Pancreas (tissue), 10 donors: ENCODE results near the gene SYTL3. TPM values are rescaled to one million over a fixed set of nuclear protein-coding genes. Genes with fewer than 3 reads are reported as not detected.

ENCODE experiments used
- ATAC-seq, 4 donors: fragments of 200-7000 bp; cut with Tn5 transposase; one replicate each; pipeline versions ENCODE4 v1.8.0 to v1.9.1; 2020; ENCODE audit warnings: mild to moderate bottlenecking in 4 of 4, moderate library complexity in 4 of 4
- DNase-seq, 6 donors: peaks; one replicate each; pipeline ENCODE4 v3.0.0-alpha.2; 2020
- FAIRE-seq: peaks from 2 replicates; lab custom pipeline; 2012; peaks lifted over from hg19 to GRCh38; lab: Jason Lieb, UNC
- H3K27ac ChIP-seq, 4 donors: fragments of 200-600 bp; sonication (generic); 1 replicate in 3 of 4; 2 replicates in 1 of 4; pipeline versions ENCODE4 v1.5.0 to v1.8.0; 2020
- H3K27me3 ChIP-seq, 4 donors: fragments of 200-600 bp; one replicate each; pipeline ENCODE4 v1.8.0; 2021
- H3K36me3 ChIP-seq, 3 donors: fragments of 200-600 bp; sonication (generic) in 1 of 3; one replicate each; pipeline versions ENCODE4 v1.5.0 to v1.8.0; 2020 to 2021
- H3K4me1 ChIP-seq, 3 donors: fragments of 200-600 bp; one replicate each; pipeline ENCODE4 v1.8.0; 2021
- H3K4me3 ChIP-seq, 4 donors: fragments of 200-600 bp; sonication (generic) in 2 of 4; one replicate each; pipeline versions ENCODE4 v1.5.0 to v1.8.0; 2020 to 2021
- H3K9me3 ChIP-seq, 4 donors: fragments of 200-600 bp; one replicate each; pipeline ENCODE4 v1.8.0; 2021
- CTCF ChIP-seq, 4 donors: fragments of 200-600 bp; sonication (generic) in 3 of 4; IDR thresholded peaks; one replicate each; pipeline versions ENCODE4 v1.5.0 to v1.8.0; 2021; ENCODE audit warnings: antibody characterized with exemption in 4 of 4
- WGBS, 2 donors: extraction: QIAGEN DNeasy Blood & Tissue Kit; methylation state at CpG; one replicate each; pipeline ENCODE4 v1.1.7; 2013; 5-methylcytosine and 5-hydroxymethylcytosine counted together
- intact Hi-C, 3 donors: fragments of 100-400 bp; cut with DNase I; formaldehyde crosslinking; loops; one replicate each; pipeline versions ENCODE4 v1.11.1 to v1.14.2; 2022
- polyA plus RNA-seq, 2 donors: library from polyadenylated mRNA; stranded (reverse); fragments of 200-250 nt; gene quantifications; one replicate each; pipeline ENCODE4 v1.2.3, GENCODE V29; 2013
- total RNA-seq, 6 donors: library from RNA; stranded (reverse); fragmentation: NEBNext Ultra II Directional in 4 of 6; extraction: Animal tissue kit (Norgen Biotek cat#: 25700) in 4 of 6; gene quantifications; one replicate each; pipeline versions ENCODE4 v1.2.1 to v1.2.4, GENCODE V29; 2021 to 2023
- donor health status: healthy with polysubstance abuse.
- donor health status: DM: no; HTN: no; CAD: no; lungs with moderate emphysema.
- donor health status: DM: no; HTN: no; CAD: no.
- donor health status: control.
- donor health status: control.
- donor health status: Bipolar disorder and iron deficiency.
- donor health status: DM: yes; HTN: yes; CAD: no.
- donor health status: DM: no; HTN: no; CAD: no.
- donor health status: DM: no; HTN: no; CAD: no.
- donor health status: DM: yes; HTN: yes; CAD: no.

SYTL3 gene
- total and polyA plus RNA-seq, 8 donors: 0.28 to 1.9 (median 0.83) TPM

- WGBS, 2 donors: 68% methylated on average over 12 of the region's 12 CpGs
- no peak for FAIRE-seq
- intact Hi-C loops: no loop called here
Observed at GRCh38 chr6:158762787-158763433, 113.1 kb downstream of the SYTL3 start.

GRCh38 chr6:158763434-158764182 is 113.8 kb downstream of the SYTL3 start:
- no peak overlapping the region for H3K4me3 ChIP-seq
- H3K9me3 ChIP-seq: no peaks in the 10 kb centered on the region
- ATAC-seq (peak in 1 of 4 donors; percentile 26), FAIRE-seq (no peak), DNase-seq (no peak)
- WGBS, 2 donors: 63 to 65% methylated on average over 11 of the region's 11 CpGs
- no peaks in the 10 kb centered on the region for H3K27me3 ChIP-seq
- H3K27ac ChIP-seq: no peak overlapping the region
- peaks cover 5 to 35% (median 26%) of the 10 kb centered on the region in 3 donors for H3K36me3 ChIP-seq
- intact Hi-C loops: no loop called here
- H3K4me1 ChIP-seq: no peaks in the 10 kb centered on the region
- TF ChIP-seq CTCF (IDR thresholded peaks at IDR 0.05): no peak

More at GRCh38 chr6:158762787-158763433, 113.1 kb downstream of the SYTL3 start:
- peaks cover 5 to 28% (median 19%) of the 10 kb centered on the region in 3 donors for H3K36me3 ChIP-seq
- ATAC-seq (peak in 1 of 4 donors; percentile 22), DNase-seq (no peak)
- H3K9me3 ChIP-seq: no peaks in the 10 kb centered on the region
- H3K4me3 ChIP-seq: no peak overlapping the region
- H3K27me3 ChIP-seq: no peaks in the 10 kb centered on the region
- no peaks in the 10 kb centered on the region for H3K4me1 ChIP-seq
- no peak for TF ChIP-seq CTCF (IDR thresholded peaks at IDR 0.05)
- H3K27ac ChIP-seq: no peak overlapping the region

GRCh38 chr6:158764183-158764849 is 114.5 kb downstream of the SYTL3 start:
- no peak for FAIRE-seq
- H3K27ac ChIP-seq: no peak overlapping the region
- no peak for DNase-seq

GRCh38 chr6:158764926-158765325 is 115.1 kb downstream of the SYTL3 start:
- FAIRE-seq (no peak), DNase-seq (no peak)

More at GRCh38 chr6:158764183-158764849, 114.5 kb downstream of the SYTL3 start:
- Histone ChIP-seq H3K9me3 (no peaks in the 10 kb centered on the region), H3K4me3 (no peak overlapping the region), H3K4me1 (no peaks in the 10 kb centered on the region), H3K27me3 (no peaks in the 10 kb centered on the region), H3K36me3 (peaks cover 5 to 42% (median 33%) of the 10 kb centered on the region in 3 donors)
- 94% methylated on average over 14 of the region's 14 CpGs for WGBS, 2 donors
- intact Hi-C loops: no loop called here
- ATAC-seq: no peak
- no peak for TF ChIP-seq CTCF (IDR thresholded peaks at IDR 0.05)

More at GRCh38 chr6:158764926-158765325, 115.1 kb downstream of the SYTL3 start:
- H3K4me1 ChIP-seq: no peaks in the 10 kb centered on the region
- ATAC-seq: no peak
- 98% methylated on average over 9 of the region's 9 CpGs for WGBS, 2 donors
- H3K27ac ChIP-seq: no peak overlapping the region
- intact Hi-C loops: no loop called here
- TF ChIP-seq CTCF (IDR thresholded peaks at IDR 0.05): no peak
- H3K9me3 ChIP-seq: no peaks in the 10 kb centered on the region
- peaks cover 5 to 48% (median 37%) of the 10 kb centered on the region in 3 donors for H3K36me3 ChIP-seq
- no peaks in the 10 kb centered on the region for H3K27me3 ChIP-seq
- H3K4me3 ChIP-seq: no peak overlapping the region
